RWPE2 (cell line): Measurements from ENCODE around the gene SLC8A1.

ENCODE experiments used
- ATAC-seq: fragments of 200-7000 bp; cut with Tn5 transposase; 3 replicates; pipeline ENCODE4 v1.9.1; 2021; ENCODE audit warnings: low read depth
- DNase-seq: peaks from one replicate; pipeline ENCODE4 v3.0.0-alpha.2; 2020; ENCODE audit warnings: low spot score
- H3K27ac ChIP-seq: fragments of 450-650 bp; 2 replicates; pipeline ENCODE4 v1.5.1; 2017; ENCODE audit warnings: mild to moderate bottlenecking; ENCODE audit not compliant: poor library complexity, severe bottlenecking
- H3K27me3 ChIP-seq: fragments of 250-450 bp; sonication (Bioruptor Pico); 2 replicates; pipeline ENCODE4 v1.5.1; 2021; ENCODE audit warnings: mild to moderate bottlenecking, moderate library complexity; ENCODE audit not compliant: insufficient read depth, poor library complexity, severe bottlenecking
- H3K36me3 ChIP-seq: fragments of 250-450 bp; sonication (Bioruptor Pico); 2 replicates; pipeline ENCODE4 v1.5.1; 2020; ENCODE audit warnings: low read depth, mild to moderate bottlenecking, moderate library complexity
- H3K4me1 ChIP-seq: fragments of 250-450 bp; sonication (Bioruptor Pico); 2 replicates; pipeline ENCODE4 v1.5.1; 2021; ENCODE audit warnings: mild to moderate bottlenecking, moderate library complexity; ENCODE audit not compliant: insufficient read depth, poor library complexity, severe bottlenecking
- H3K4me3 ChIP-seq: fragments of 250-450 bp; sonication (Bioruptor Pico); 2 replicates; pipeline ENCODE4 v1.5.1; 2021; ENCODE audit warnings: mild to moderate bottlenecking, moderate library complexity; ENCODE audit not compliant: severe bottlenecking
- H3K9me3 ChIP-seq: fragments of 250-450 bp; sonication (Bioruptor Pico); 2 replicates; pipeline ENCODE4 v1.5.1; 2021; ENCODE audit warnings: mild to moderate bottlenecking, moderate library complexity; ENCODE audit not compliant: severe bottlenecking
- TF ChIP-seq, protein P1 (sequence below): fragments of 450-650 bp; IDR thresholded peaks from one replicate; pipeline ENCODE4 v1.5.1; 2017; ENCODE audit warnings: mild to moderate bottlenecking, moderate library complexity; ENCODE audit not compliant: poor library complexity, severe bottlenecking

SLC8A1 gene

DNA sequence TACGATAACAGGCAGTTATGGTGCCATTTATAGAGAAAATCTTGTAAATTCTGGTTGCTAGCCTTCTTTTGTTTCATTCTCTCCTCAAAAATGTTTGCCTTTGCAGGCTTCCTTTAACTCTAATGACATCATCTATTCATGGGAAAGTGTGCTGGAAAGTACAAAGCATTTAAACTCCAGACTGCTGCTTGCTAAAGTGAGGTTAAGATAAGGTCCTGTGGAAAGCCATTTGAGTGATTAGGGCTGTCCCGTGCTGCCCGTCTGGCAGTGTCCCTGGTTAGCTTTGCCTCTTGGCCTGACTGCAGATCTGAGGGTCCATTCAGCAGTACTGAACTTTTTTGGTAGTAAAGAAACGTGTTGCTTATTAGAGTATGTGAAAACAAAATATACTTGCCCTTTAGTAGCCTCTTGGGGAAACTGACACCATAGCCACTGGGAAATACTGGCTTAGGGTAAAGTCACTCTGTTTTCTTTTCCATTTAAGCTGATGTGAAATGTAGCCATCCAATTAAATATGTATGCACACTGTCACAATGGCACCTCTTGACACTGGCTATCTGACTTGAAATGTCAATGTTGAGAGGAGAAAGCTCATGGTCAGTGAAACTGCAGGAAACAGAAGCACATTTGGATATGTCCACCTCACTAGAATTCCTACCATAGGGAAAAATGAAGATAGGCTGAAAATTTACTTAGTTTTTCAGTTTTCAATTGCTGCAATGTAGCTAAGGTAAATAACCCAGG is 321.5 kb downstream of the SLC8A1 start:
- Histone ChIP-seq H3K4me3 (no peak overlapping the region), H3K4me1 (no peaks in the 10 kb centered on the region), H3K36me3 (no peaks in the 10 kb centered on the region), H3K9me3 (no peaks in the 10 kb centered on the region), H3K27ac (no peak overlapping the region), H3K27me3 (no peaks in the 10 kb centered on the region)
- TF ChIP-seq, protein P1, sequence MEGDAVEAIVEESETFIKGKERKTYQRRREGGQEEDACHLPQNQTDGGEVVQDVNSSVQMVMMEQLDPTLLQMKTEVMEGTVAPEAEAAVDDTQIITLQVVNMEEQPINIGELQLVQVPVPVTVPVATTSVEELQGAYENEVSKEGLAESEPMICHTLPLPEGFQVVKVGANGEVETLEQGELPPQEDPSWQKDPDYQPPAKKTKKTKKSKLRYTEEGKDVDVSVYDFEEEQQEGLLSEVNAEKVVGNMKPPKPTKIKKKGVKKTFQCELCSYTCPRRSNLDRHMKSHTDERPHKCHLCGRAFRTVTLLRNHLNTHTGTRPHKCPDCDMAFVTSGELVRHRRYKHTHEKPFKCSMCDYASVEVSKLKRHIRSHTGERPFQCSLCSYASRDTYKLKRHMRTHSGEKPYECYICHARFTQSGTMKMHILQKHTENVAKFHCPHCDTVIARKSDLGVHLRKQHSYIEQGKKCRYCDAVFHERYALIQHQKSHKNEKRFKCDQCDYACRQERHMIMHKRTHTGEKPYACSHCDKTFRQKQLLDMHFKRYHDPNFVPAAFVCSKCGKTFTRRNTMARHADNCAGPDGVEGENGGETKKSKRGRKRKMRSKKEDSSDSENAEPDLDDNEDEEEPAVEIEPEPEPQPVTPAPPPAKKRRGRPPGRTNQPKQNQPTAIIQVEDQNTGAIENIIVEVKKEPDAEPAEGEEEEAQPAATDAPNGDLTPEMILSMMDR, result no peak
- ATAC-seq (no peak), DNase-seq (no peak)

DNA sequence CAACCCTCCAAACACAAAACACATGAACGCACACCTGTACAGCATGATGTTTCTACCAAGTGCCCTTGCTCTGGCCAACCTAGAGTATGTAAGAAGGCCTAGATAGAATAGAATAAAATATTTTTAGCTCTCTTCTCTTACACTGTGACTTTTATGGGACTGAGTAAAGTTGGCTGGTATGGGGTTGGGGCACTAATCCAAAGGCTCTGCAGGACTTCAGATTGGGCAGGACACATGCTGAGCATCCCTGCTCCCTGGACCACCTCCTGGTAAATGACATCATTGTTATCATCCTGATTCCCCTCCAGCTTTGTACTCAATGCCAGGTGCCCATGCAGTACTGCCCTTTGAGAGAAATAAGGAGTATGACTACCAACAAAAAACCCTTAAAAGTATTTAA is 322.2 kb downstream of the SLC8A1 start:
- no peaks in the 10 kb centered on the region for H3K36me3 ChIP-seq
- H3K27me3 ChIP-seq, result no peaks in the 10 kb centered on the region
- DNase-seq, result no peak
- H3K9me3 ChIP-seq, result no peaks in the 10 kb centered on the region
- no peak overlapping the region for H3K27ac ChIP-seq
- no peaks in the 10 kb centered on the region for H3K4me1 ChIP-seq
- ATAC-seq, result no peak
- no peak overlapping the region for H3K4me3 ChIP-seq
- TF ChIP-seq, protein P1, result no peak

DNA sequence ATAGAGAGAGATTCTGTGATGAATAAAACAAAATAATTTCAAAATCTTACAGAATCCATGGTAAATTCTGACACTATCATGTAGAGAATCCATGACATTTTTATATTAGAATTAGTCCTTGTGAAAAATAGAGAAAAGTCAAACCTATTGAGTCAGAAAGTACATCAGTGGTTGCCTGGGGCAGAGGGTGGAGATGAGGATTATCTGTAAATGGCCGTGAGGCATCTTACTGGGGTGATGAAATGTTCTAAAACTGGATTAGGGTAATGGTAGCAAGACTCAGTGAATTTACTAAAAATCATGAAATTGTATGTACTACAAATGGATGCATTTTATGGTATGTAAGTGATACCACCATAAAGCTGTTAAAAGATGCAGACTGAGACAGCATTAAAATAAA is 323.1 kb downstream of the SLC8A1 start:
- DNase-seq, result no peak
- Histone ChIP-seq H3K4me3 (no peak overlapping the region), H3K9me3 (no peaks in the 10 kb centered on the region), H3K36me3 (no peaks in the 10 kb centered on the region), H3K27me3 (no peaks in the 10 kb centered on the region), H3K4me1 (no peaks in the 10 kb centered on the region), H3K27ac (no peak overlapping the region)
- TF ChIP-seq, protein P1, result no peak
- ATAC-seq, result no peak

DNA sequence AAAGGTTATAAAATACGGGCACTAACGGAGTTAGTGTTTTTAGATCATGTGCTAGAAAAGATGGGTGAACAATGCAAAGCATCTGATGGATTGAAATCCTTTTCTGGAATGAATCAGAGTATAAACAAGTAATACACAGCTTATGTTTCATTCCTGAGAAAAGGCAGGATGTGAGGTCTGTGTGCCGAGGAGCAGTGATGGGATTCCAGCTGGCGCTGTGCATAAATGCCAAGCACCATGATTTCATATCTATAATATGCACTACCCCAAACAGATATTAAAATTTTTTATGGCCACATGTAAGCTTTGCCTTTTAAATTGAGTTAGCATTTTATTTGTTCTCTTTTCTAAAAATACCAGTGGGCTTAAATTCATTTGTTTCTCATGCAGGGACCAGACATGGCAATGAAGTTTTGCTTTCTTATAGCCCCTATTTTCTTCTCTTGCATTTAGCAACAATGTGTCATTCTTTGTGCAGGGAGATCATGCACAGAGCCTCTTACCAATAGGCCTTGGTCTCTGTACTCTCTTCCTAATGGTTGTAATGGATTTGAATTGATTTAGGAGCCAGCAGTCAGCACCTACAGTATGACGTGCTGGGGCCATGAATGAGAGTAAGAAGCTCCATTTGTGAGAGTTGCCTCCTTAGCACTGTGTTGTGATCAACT is 323.9 kb downstream of the SLC8A1 start:
- H3K4me3 ChIP-seq, result no peak overlapping the region
- H3K27ac ChIP-seq, result no peak overlapping the region
- no peak for DNase-seq
- H3K9me3 ChIP-seq, result no peaks in the 10 kb centered on the region
- no peaks in the 10 kb centered on the region for H3K27me3 ChIP-seq
- no peak for ATAC-seq
- H3K4me1 ChIP-seq, result no peaks in the 10 kb centered on the region
- H3K36me3 ChIP-seq, result no peaks in the 10 kb centered on the region
- TF ChIP-seq, protein P1, result no peak

DNA sequence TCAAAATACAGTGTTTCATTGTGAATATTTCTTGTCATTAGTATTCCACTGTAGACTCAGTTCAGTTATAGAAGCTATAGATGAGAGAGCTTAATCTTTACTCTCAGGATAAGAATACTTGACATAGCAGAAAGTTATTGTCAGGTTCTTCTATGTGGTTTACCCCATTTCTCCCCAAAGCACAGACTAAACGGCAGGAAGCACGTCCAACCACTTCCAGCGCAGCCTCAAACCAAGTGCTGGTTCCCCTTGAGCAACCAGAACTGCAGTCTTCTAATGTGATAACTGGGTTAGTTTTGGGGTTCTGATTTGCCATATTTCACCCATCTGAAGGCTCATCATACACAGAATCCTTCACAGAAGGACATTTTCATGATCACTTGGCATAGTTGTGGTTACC is 324.7 kb downstream of the SLC8A1 start:
- DNase-seq (no peak), ATAC-seq (no peak)
- Histone ChIP-seq H3K4me1 (no peaks in the 10 kb centered on the region), H3K27me3 (no peaks in the 10 kb centered on the region), H3K27ac (no peak overlapping the region), H3K4me3 (no peak overlapping the region), H3K9me3 (no peaks in the 10 kb centered on the region), H3K36me3 (no peaks in the 10 kb centered on the region)
- TF ChIP-seq, protein P1, result no peak
